Trophoblast cell (in vitro differentiated cells and primary cell): ENCODE data around the gene OPTN.

ENCODE experiments used
- DNase-seq, 2 donors: peaks; one replicate each; pipeline ENCODE4 v3.0.0-alpha.2; 2016
- H2AFZ ChIP-seq: 2 replicates; pipeline ENCODE4 v1.6.1; 2013; ENCODE audit warnings: low read length, moderate library complexity, mild to moderate bottlenecking; ENCODE audit not compliant: insufficient read depth, poor library complexity
- H2AK5ac ChIP-seq: 2 replicates; pipeline ENCODE4 v1.6.1; 2013; ENCODE audit warnings: mild to moderate bottlenecking, low read length
- H2BK120ac ChIP-seq: 2 replicates; pipeline ENCODE4 v1.6.1; 2013; ENCODE audit warnings: low read length, mild to moderate bottlenecking, moderate library complexity; ENCODE audit not compliant: insufficient read depth, poor library complexity
- H2BK12ac ChIP-seq: 2 replicates; pipeline ENCODE4 v1.6.1; 2013; ENCODE audit warnings: mild to moderate bottlenecking, low read length, moderate library complexity
- H2BK5ac ChIP-seq: 2 replicates; pipeline ENCODE4 v1.6.1; 2013; ENCODE audit warnings: low read length, low read depth, moderate library complexity, mild to moderate bottlenecking; ENCODE audit not compliant: poor library complexity
- H3K14ac ChIP-seq: 2 replicates; pipeline ENCODE4 v1.6.1; 2013; ENCODE audit warnings: mild to moderate bottlenecking, low read length
- H3K18ac ChIP-seq: 2 replicates; pipeline ENCODE4 v1.6.1; 2013; ENCODE audit warnings: mild to moderate bottlenecking, low read length
- H3K23ac ChIP-seq: 2 replicates; pipeline ENCODE4 v1.6.1; 2013; ENCODE audit warnings: low read length
- H3K27ac ChIP-seq: 2 replicates; pipeline ENCODE4 v1.5.1; 2013; ENCODE audit warnings: low read depth, mild to moderate bottlenecking, inconsistent platforms, low read length, moderate library complexity
- H3K27me3 ChIP-seq: 2 replicates; pipeline ENCODE4 v1.6.1; 2013; ENCODE audit warnings: inconsistent platforms, mild to moderate bottlenecking, low read length, moderate library complexity; ENCODE audit not compliant: insufficient read depth
- H3K36me3 ChIP-seq, 2 experiments: 1 replicate in 1 of 2; 2 replicates in 1 of 2; pipeline ENCODE4 v1.6.1; 2013; ENCODE audit warnings: low read length in 2 of 2, mild to moderate bottlenecking in 2 of 2, moderate library complexity in 1 of 2; ENCODE audit not compliant: insufficient read depth in 2 of 2, control insufficient read depth in 1 of 2
- H3K4ac ChIP-seq: 2 replicates; pipeline ENCODE4 v1.6.1; 2013; ENCODE audit warnings: low read depth, mild to moderate bottlenecking, low read length, moderate library complexity
- H3K4me1 ChIP-seq, 2 experiments: 1 replicate in 1 of 2; 2 replicates in 1 of 2; pipeline ENCODE4 v1.6.1; 2013; ENCODE audit warnings: low read length in 2 of 2, mild to moderate bottlenecking in 2 of 2, moderate library complexity in 1 of 2; ENCODE audit not compliant: insufficient read depth in 2 of 2, control insufficient read depth in 1 of 2
- H3K4me2 ChIP-seq: 2 replicates; pipeline ENCODE4 v1.6.1; 2013; ENCODE audit warnings: inconsistent platforms, mild to moderate bottlenecking, low read length, moderate library complexity
- H3K4me3 ChIP-seq: 2 replicates; pipeline ENCODE4 v1.5.1; 2013; ENCODE audit warnings: mild to moderate bottlenecking, low read depth, low read length, inconsistent platforms
- H3K79me1 ChIP-seq: one replicate; pipeline ENCODE4 v1.6.1; 2013; ENCODE audit warnings: low read length
- H3K79me2 ChIP-seq: 2 replicates; pipeline ENCODE4 v1.6.1; 2013; ENCODE audit warnings: low read length, mild to moderate bottlenecking; ENCODE audit not compliant: control insufficient read depth, insufficient read depth, poor library complexity
- H3K9ac ChIP-seq: 2 replicates; pipeline ENCODE4 v1.6.1; 2013; ENCODE audit warnings: mild to moderate bottlenecking, low read length
- H3K9me3 ChIP-seq: 2 replicates; pipeline ENCODE4 v1.6.1; 2013; ENCODE audit warnings: low read depth, mild to moderate bottlenecking, control low read depth, inconsistent platforms, low read length; ENCODE audit not compliant: insufficient read depth
- H4K12ac ChIP-seq: 2 replicates; pipeline ENCODE4 v1.6.1; 2013; ENCODE audit warnings: low read depth, mild to moderate bottlenecking, low read length, moderate library complexity
- H4K8ac ChIP-seq: 2 replicates; pipeline ENCODE4 v1.6.1; 2013; ENCODE audit warnings: low read depth, mild to moderate bottlenecking, low read length, moderate library complexity
- H4K91ac ChIP-seq: one replicate; pipeline ENCODE4 v1.6.1; 2013; ENCODE audit warnings: low read depth, mild to moderate bottlenecking, low read length, moderate library complexity
- WGBS: extraction: QIAGEN DNeasy Blood & Tissue Kit; methylation state at CpG from one replicate; pipeline ENCODE4 v1.1.7; 2013; ENCODE audit warnings: missing lambda C conversion rate; ENCODE audit not compliant: insufficient read length, insufficient coverage; ENCODE audit errors: extremely low coverage; 5-methylcytosine and 5-hydroxymethylcytosine counted together

OPTN gene

GRCh38 chr10:13054844-13055243 is 45.1 kb upstream of the OPTN start:
- H3K9me3 ChIP-seq, result peaks cover 1% of the 10 kb centered on the region

GRCh38 chr10:13056456-13057077 is 43.4 kb upstream of the OPTN start:
- H3K79me2 ChIP-seq, result no peaks in the 10 kb centered on the region
- no peak overlapping the region for H4K12ac ChIP-seq
- no peaks in the 10 kb centered on the region for H3K36me3 ChIP-seq
- H3K9ac ChIP-seq, result no peak overlapping the region
- H3K4me1 ChIP-seq, result no peaks in the 10 kb centered on the region
- H4K8ac ChIP-seq, result no peak overlapping the region
- no CpG with 5 or more reads among the region's 7 CpGs for WGBS
- peak in 1 of 2 donors; percentile 18 for DNase-seq
- no peak overlapping the region for H2AFZ ChIP-seq
- no peak overlapping the region for H2BK120ac ChIP-seq
- no peak overlapping the region for H3K14ac ChIP-seq
- no peak overlapping the region for H3K4ac ChIP-seq
- H3K79me1 ChIP-seq, result no peaks in the 10 kb centered on the region
- H2BK12ac ChIP-seq, result no peak overlapping the region
- H2BK5ac ChIP-seq, result no peak overlapping the region
- peaks cover 1% of the 10 kb centered on the region for H3K9me3 ChIP-seq
- no peaks in the 10 kb centered on the region for H3K27me3 ChIP-seq
- no peak overlapping the region for H3K23ac ChIP-seq
- H3K4me2 ChIP-seq, result no peak overlapping the region
- H4K91ac ChIP-seq, result no peak overlapping the region
- H3K4me3 ChIP-seq, result no peak overlapping the region
- H2AK5ac ChIP-seq, result no peak overlapping the region
- H3K27ac ChIP-seq, result no peak overlapping the region
- H3K18ac ChIP-seq, result no peak overlapping the region

More at GRCh38 chr10:13054844-13055243, 45.1 kb upstream of the OPTN start:
- Histone ChIP-seq H4K8ac (no peak overlapping the region), H3K14ac (no peak overlapping the region), H3K36me3 (no peaks in the 10 kb centered on the region), H3K18ac (no peak overlapping the region), H3K4me3 (no peak overlapping the region), H3K9ac (no peak overlapping the region), H3K4ac (no peak overlapping the region), H3K27me3 (no peaks in the 10 kb centered on the region), H3K79me1 (no peaks in the 10 kb centered on the region), H3K4me2 (no peak overlapping the region), H3K27ac (no peak overlapping the region), H4K91ac (no peak overlapping the region), H2BK12ac (no peak overlapping the region), H4K12ac (no peak overlapping the region), H3K79me2 (no peaks in the 10 kb centered on the region), H3K4me1 (no peaks in the 10 kb centered on the region), H2BK120ac (no peak overlapping the region), H2BK5ac (no peak overlapping the region), H2AFZ (no peak overlapping the region), H3K23ac (no peak overlapping the region), H2AK5ac (no peak overlapping the region)
- DNase-seq, result no peak
- WGBS, result no CpG with 5 or more reads among the region's 4 CpGs

- Histone ChIP-seq H3K36me3 (no peaks in the 10 kb centered on the region), H3K79me2 (no peaks in the 10 kb centered on the region), H3K23ac (no peak overlapping the region), H3K4me1 (no peaks in the 10 kb centered on the region), H4K12ac (no peak overlapping the region), H3K9ac (no peak overlapping the region), H3K4ac (no peak overlapping the region), H2BK5ac (no peak overlapping the region), H3K79me1 (no peaks in the 10 kb centered on the region), H3K4me3 (no peak overlapping the region), H2AFZ (no peak overlapping the region), H3K9me3 (no peaks in the 10 kb centered on the region), H3K27ac (no peak overlapping the region), H3K27me3 (no peaks in the 10 kb centered on the region), H2BK12ac (no peak overlapping the region), H2BK120ac (no peak overlapping the region), H2AK5ac (no peak overlapping the region), H3K18ac (no peak overlapping the region), H3K14ac (no peak overlapping the region), H4K91ac (no peak overlapping the region), H3K4me2 (no peak overlapping the region), H4K8ac (no peak overlapping the region)
- DNase-seq, result no peak
- WGBS, result no CpG with 5 or more reads among the region's 5 CpGs
These were observed 37.2 kb upstream of the OPTN start for GRCh38 chr10:13062803-13063202.

GRCh38 chr10:13066527-13066926 is 33.4 kb upstream of the OPTN start:
- Histone ChIP-seq H3K79me2 (no peaks in the 10 kb centered on the region), H3K4me1 (no peaks in the 10 kb centered on the region), H3K79me1 (no peaks in the 10 kb centered on the region), H3K9me3 (peaks cover 2% of the 10 kb centered on the region), H2BK12ac (no peak overlapping the region), H2BK5ac (no peak overlapping the region), H3K4ac (no peak overlapping the region), H3K4me2 (no peak overlapping the region), H2AFZ (no peak overlapping the region), H3K14ac (no peak overlapping the region), H3K18ac (no peak overlapping the region), H4K91ac (no peak overlapping the region), H4K12ac (no peak overlapping the region), H3K27ac (no peak overlapping the region), H3K23ac (no peak overlapping the region), H3K36me3 (no peaks in the 10 kb centered on the region), H4K8ac (no peak overlapping the region), H2BK120ac (no peak overlapping the region), H3K27me3 (no peaks in the 10 kb centered on the region), H2AK5ac (no peak overlapping the region), H3K4me3 (no peak overlapping the region), H3K9ac (no peak overlapping the region)
- DNase-seq, result no peak
- WGBS, result no CpG with 5 or more reads among the region's 6 CpGs
